MV-4-11 (cell line): Measurements from ENCODE around the gene POLR2J3.
"Not testable (repeated sequence)": the region's sequence is repeated elsewhere in the genome, so short reads cannot be mapped to it uniquely, and the experiment has no call there.

ENCODE experiments used
- DNase-seq: peaks from one replicate; lab custom pipeline; 2025; lab: John Stamatoyannopoulos, UW

POLR2J3 gene

GRCh38 chr7:102520797-102521196 lies 51.6 kb downstream of the POLR2J3 start:
- DNase-seq = not testable (repeated sequence)

GRCh38 chr7:102517550-102518147 lies 54.7 kb downstream of the POLR2J3 start, which contains the start of gene RASA4B:
TSS of gene RASA4B (minus strand) at chr7:102517777. CDS start at chr7:102517710, 67 bp downstream.
- DNase-seq = not testable (repeated sequence)
